MM.1S (cell line): ENCODE results near the gene PROKR1.

Experiments used
- CTCF ChIP-seq: fragments of 300-600 bp; sonication (generic); IDR thresholded peaks from 2 replicates; pipeline ENCODE4 v1.5.1; 2016; ENCODE audit warnings: antibody characterized with exemption, low read length, mixed read lengths
- EZH2 ChIP-seq: fragments of 300-600 bp; sonication (generic); optimal IDR thresholded peaks from 2 replicates; pipeline ENCODE3; 2017; ENCODE audit warnings: low read depth, mild to moderate bottlenecking, antibody characterized with exemption, low read length, mixed read lengths
- EZH2phosphoT487 ChIP-seq: fragments of 300-600 bp; sonication (generic); IDR thresholded peaks from 2 replicates; pipeline ENCODE4 v1.6.1; 2018; ENCODE audit warnings: antibody characterized with exemption, low read length

- TF ChIP-seq CTCF, result no peak
- no peak for TF ChIP-seq EZH2phosphoT487
- no peak for TF ChIP-seq EZH2
Measured at GRCh38 chr2:68607837-68608236, 35.5 kb upstream of the PROKR1 start.
